ENCODE data around the gene CLEC18A.
"Not testable (repeated sequence)": the region's sequence is repeated elsewhere in the genome, so short reads cannot be mapped to it uniquely, and the experiment has no call there.

DNA sequence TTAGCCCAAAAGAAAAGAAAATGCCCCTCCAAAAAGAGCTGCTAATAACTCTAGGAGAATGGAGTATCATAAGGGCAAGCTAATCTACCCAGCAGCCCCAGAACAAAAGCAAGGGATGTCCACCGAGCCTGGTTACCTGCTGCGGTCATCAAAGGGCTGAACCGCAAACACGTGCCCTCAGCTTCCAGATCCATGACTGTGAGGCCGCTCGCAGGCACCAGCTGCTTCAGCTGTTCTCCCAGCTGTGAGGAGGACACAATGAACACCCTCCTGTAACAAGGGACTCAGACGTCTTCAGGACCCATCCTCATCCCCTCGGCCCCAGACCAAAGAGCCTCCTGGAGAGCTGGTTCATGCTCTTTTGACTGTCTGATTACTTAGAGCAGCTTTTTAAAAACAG, 59.5 kb downstream of the CLEC18A start:
- not testable (repeated sequence) for TF ChIP-seq CTCF, POLR2A (IDR thresholded peaks at IDR 0.05)
